Lower lobe of right lung (tissue), 2 donors: ENCODE measurements around the gene SCG2. TPM values are rescaled to one million over a fixed set of nuclear protein-coding genes. Genes with fewer than 3 reads are reported as not detected.

ENCODE experiments used
- ATAC-seq, 2 donors: fragments of 200-7000 bp; cut with Tn5 transposase; one replicate each; pipeline ENCODE4 v1.9.1; 2020 to 2022; ENCODE audit warnings: mild to moderate bottlenecking in 2 of 2, moderate library complexity in 2 of 2
- DNase-seq: peaks from one replicate; pipeline ENCODE4 v3.0.0-alpha.2; 2020
- H3K27ac ChIP-seq: fragments of 200-600 bp; one replicate; pipeline ENCODE4 v1.8.0; 2022
- H3K27me3 ChIP-seq: fragments of 200-600 bp; one replicate; pipeline ENCODE4 v1.8.0; 2022; ENCODE audit warnings: low read depth
- H3K36me3 ChIP-seq: fragments of 200-600 bp; one replicate; pipeline ENCODE4 v1.8.0; 2022; ENCODE audit warnings: mild to moderate bottlenecking
- H3K4me1 ChIP-seq: fragments of 200-600 bp; one replicate; pipeline ENCODE4 v1.8.0; 2022
- H3K4me3 ChIP-seq: fragments of 200-600 bp; one replicate; pipeline ENCODE4 v1.8.0; 2022; ENCODE audit warnings: mild to moderate bottlenecking
- H3K9me3 ChIP-seq: fragments of 200-600 bp; one replicate; pipeline ENCODE4 v1.8.0; 2022
- CTCF ChIP-seq: fragments of 200-600 bp; IDR thresholded peaks from one replicate; pipeline ENCODE4 v1.8.0; 2022; ENCODE audit warnings: antibody characterized with exemption, mild to moderate bottlenecking
- intact Hi-C: fragments of 100-400 bp; cut with DNase I; formaldehyde crosslinking; loops from one replicate; pipeline ENCODE4 v1.11.0; 2022
- total RNA-seq: library from RNA; stranded (reverse); fragmentation: NEBNext Ultra II Directional; extraction: Animal tissue kit (Norgen Biotek cat#: 25700); gene quantifications from one replicate; pipeline ENCODE4 v1.2.1, GENCODE V29; 2021
- donor health status: DM: no; HTN: yes; CAD: no; lungs with severe emphysema.

Gene SCG2
- total RNA-seq, 1 donor from 2014 or later = 0.71 TPM

- Histone ChIP-seq H3K27ac (no peak overlapping the region), H3K27me3 (no peaks in the 10 kb centered on the region), H3K9me3 (no peaks in the 10 kb centered on the region), H3K4me3 (no peak overlapping the region), H3K4me1 (no peaks in the 10 kb centered on the region), H3K36me3 (no peaks in the 10 kb centered on the region)
- DNase-seq = no peak
- intact Hi-C loops = no loop called here
- TF ChIP-seq CTCF = no peak
- ATAC-seq = no peak
Measured at GRCh38 chr2:223560749-223561435, 41.3 kb downstream of the SCG2 start.

GRCh38 chr2:223558970-223559369 is 43.2 kb downstream of the SCG2 start:
- Histone ChIP-seq H3K27ac (no peak overlapping the region), H3K4me1 (no peaks in the 10 kb centered on the region), H3K4me3 (no peak overlapping the region), H3K27me3 (no peaks in the 10 kb centered on the region), H3K36me3 (no peaks in the 10 kb centered on the region), H3K9me3 (no peaks in the 10 kb centered on the region)
- DNase-seq (no peak), ATAC-seq (no peak)
- intact Hi-C loops = no loop called here
- TF ChIP-seq CTCF = no peak

- no peak for TF ChIP-seq CTCF
- H3K4me3 ChIP-seq = no peak overlapping the region
- no peaks in the 10 kb centered on the region for H3K9me3 ChIP-seq
- no peaks in the 10 kb centered on the region for H3K36me3 ChIP-seq
- no peak overlapping the region for H3K27ac ChIP-seq
- no peaks in the 10 kb centered on the region for H3K27me3 ChIP-seq
- intact Hi-C loops = no loop called here
- ATAC-seq (no peak), DNase-seq (no peak)
- no peaks in the 10 kb centered on the region for H3K4me1 ChIP-seq
Measured at GRCh38 chr2:223554923-223555322, 47.2 kb downstream of the SCG2 start.

- Histone ChIP-seq H3K27ac (no peak overlapping the region), H3K4me1 (no peaks in the 10 kb centered on the region), H3K9me3 (no peaks in the 10 kb centered on the region), H3K27me3 (no peaks in the 10 kb centered on the region), H3K4me3 (no peak overlapping the region), H3K36me3 (no peaks in the 10 kb centered on the region)
- no peak for TF ChIP-seq CTCF
- intact Hi-C loops = no loop called here
- DNase-seq (no peak), ATAC-seq (no peak)
Measured at GRCh38 chr2:223549215-223549614, 52.9 kb downstream of the SCG2 start.

- Histone ChIP-seq H3K4me1 (no peaks in the 10 kb centered on the region), H3K27ac (no peak overlapping the region), H3K27me3 (no peaks in the 10 kb centered on the region), H3K4me3 (no peak overlapping the region), H3K9me3 (no peaks in the 10 kb centered on the region), H3K36me3 (no peaks in the 10 kb centered on the region)
- intact Hi-C loops = no loop called here
- DNase-seq (no peak), ATAC-seq (no peak)
- no peak for TF ChIP-seq CTCF
Measured at GRCh38 chr2:223548194-223548593, 54.0 kb downstream of the SCG2 start.

Other genes starting within 250 kb of the SCG2 start
- gene AP1S3, start 235.2 kb upstream of the SCG2 start, total RNA-seq = 6.4 TPM